Astrocyte of the cerebellum (primary cell): ENCODE measurements around the gene DOCK3.
A peak's percentile ranks its signal among the peaks of the same experiment; 100 is the strongest.
"Not testable (repeated sequence)": the region's sequence is repeated elsewhere in the genome, so short reads cannot be mapped to it uniquely, and the experiment has no call there.

ENCODE experiments used
- DNase-seq: peaks from one replicate; pipeline ENCODE4 v3.0.0-alpha.2; 2011; ENCODE audit warnings: low read depth
- H3K4me3 ChIP-seq: 2 replicates; pipeline ENCODE4 v1.5.1; 2011; ENCODE audit warnings: mild to moderate bottlenecking, low read depth, low read length, moderate library complexity
- CTCF ChIP-seq: IDR thresholded peaks from 2 replicates; pipeline ENCODE4 v1.5.1; 2012; ENCODE audit warnings: low read length, low read depth, moderate library complexity, mild to moderate bottlenecking; ENCODE audit errors: missing control alignments
- in situ Hi-C: cut with HindIII; loops from 2 replicates; pipeline ENCODE4 v1.10.0; 2017; ENCODE audit warnings: low sequenced_read_pairs

The DOCK3 gene

GRCh38 chr3:51385621-51386091 lies 710.9 kb downstream of the DOCK3 start:
- TF ChIP-seq CTCF: no peak
- in situ Hi-C loops: no loop called here
- no peak for DNase-seq

GRCh38 chr3:51386159-51386851 lies 711.6 kb downstream of the DOCK3 start:
- TF ChIP-seq CTCF: no peak
- in situ Hi-C loops: no loop called here

More at GRCh38 chr3:51385621-51386091, 710.9 kb downstream of the DOCK3 start:
- peak overlapping the region; percentile 97 for H3K4me3 ChIP-seq

DNA sequence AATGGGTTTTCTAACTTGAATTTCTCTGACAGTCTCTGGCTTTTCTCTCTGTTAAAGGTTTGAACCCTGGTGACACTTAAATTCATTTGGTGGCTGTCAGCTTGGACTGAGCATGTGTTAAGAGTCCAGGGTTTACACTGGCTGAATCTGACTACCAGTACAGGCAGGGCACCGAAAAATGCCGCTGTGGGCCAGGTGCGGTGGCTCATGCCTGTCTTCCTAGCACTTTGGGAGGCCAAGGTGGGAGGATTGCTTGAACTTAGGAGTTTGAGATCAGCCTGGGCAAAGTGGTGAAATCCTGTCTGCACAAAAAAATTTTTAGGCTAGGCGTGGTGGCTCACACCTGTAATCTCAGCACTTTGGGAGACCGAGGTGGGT lies 712.1 kb downstream of the DOCK3 start:
- DNase-seq: no peak
- H3K4me3 ChIP-seq: peak overlapping the region; percentile 97
- TF ChIP-seq CTCF: no peak
- in situ Hi-C loops: no loop called here

More at GRCh38 chr3:51386159-51386851, 711.6 kb downstream of the DOCK3 start:
- H3K4me3 ChIP-seq: peak overlapping the region; percentile 97
- no peak for DNase-seq

DNA sequence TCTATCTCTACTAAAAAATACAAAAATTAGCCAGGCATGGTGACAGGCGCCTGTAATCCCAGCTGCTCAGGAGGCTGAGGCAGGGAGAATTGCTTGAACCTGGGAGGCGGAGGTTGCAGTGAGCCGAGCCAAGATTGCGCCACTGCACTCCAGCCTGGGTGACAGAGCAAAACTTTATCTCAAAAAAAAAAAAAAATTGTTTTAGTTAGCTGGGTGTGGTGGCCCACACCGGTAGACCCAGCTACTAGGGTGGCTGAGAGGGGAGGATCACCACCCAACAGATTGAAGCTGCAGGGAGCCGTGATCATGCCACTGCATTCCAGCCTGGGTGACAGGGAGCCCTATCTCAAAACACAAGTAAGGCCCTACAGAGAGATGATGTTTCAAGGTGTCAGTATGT lies 712.6 kb downstream of the DOCK3 start:
- H3K4me3 ChIP-seq, in situ Hi-C loops, DNase-seq: not testable (repeated sequence)

DNA sequence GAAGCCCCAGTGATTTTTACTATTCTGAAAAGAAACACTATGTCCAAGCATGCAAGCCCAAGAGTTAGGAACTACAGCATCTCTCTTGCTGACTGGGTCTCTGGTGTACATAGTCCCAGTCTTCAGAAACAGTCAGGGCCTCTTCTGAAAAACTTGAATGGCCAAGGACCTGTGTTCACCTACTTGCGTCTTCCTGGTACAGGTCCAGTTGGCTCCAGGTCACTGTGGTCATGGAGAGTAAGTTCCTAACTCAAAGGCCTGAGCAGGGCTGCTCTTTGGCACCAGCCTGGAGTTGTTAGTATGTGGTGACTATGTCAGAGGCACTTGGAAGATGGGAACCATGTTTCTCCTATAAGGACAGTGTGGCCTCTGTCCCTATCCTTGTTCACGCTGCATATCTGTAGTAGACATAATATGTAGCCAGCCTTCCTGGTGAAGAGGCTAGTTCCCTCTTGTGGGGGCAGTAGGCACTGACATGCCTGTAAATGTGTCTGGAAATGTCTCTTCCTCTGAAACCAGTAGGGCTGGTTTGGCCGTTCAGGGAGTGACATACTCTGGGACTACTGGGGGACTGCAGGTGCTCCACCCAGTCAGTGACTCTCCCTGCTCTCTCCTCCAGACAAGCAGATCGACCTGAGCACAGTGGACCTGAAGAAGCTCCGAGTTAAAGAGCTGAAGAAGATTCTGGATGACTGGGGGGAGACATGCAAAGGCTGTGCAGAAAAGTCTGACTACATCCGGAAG lies 713.7 kb downstream of the DOCK3 start:
- peak; percentile 29 for TF ChIP-seq CTCF
- in situ Hi-C loops: no loop called here
- DNase-seq: no peak
- H3K4me3 ChIP-seq: no peak overlapping the region

- TF ChIP-seq CTCF: peak; percentile 82
- peak; percentile 11 for DNase-seq
- no peak overlapping the region for H3K4me3 ChIP-seq
- in situ Hi-C loops: no loop called here
Observed at GRCh38 chr3:51389423-51390183, 714.9 kb downstream of the DOCK3 start.
